ENCODE results near the gene LRFN2.

Gene LRFN2

GRCh38 chr6:40479706-40480105 lies 107.5 kb downstream of the LRFN2 start:
- DNase-seq (ENCODE audit: low read depth in 1 of 2, low spot score in 1 of 2) = no peak

GRCh38 chr6:40477246-40478126 lies 109.7 kb downstream of the LRFN2 start:
- no peak for DNase-seq (ENCODE audit: low read depth in 1 of 2, low spot score in 1 of 2)

- no peak for DNase-seq (ENCODE audit: low read depth in 1 of 2, low spot score in 1 of 2)
Observed at GRCh38 chr6:40476673-40477072, 110.5 kb downstream of the LRFN2 start.

GRCh38 chr6:40474937-40475336 lies 112.2 kb downstream of the LRFN2 start:
- DNase-seq (ENCODE audit: low read depth in 1 of 2, low spot score in 1 of 2) = no peak

- no peak for DNase-seq (ENCODE audit: low read depth in 1 of 2, low spot score in 1 of 2)
Observed at GRCh38 chr6:40473026-40473425, 114.1 kb downstream of the LRFN2 start.

GRCh38 chr6:40472353-40472752 lies 114.8 kb downstream of the LRFN2 start:
- no peak for DNase-seq (ENCODE audit: low read depth in 1 of 2, low spot score in 1 of 2)

- no peak for DNase-seq (ENCODE audit: low read depth in 1 of 2, low spot score in 1 of 2)
Observed at GRCh38 chr6:40471243-40471642, 115.9 kb downstream of the LRFN2 start.

- DNase-seq (ENCODE audit: low read depth in 1 of 2, low spot score in 1 of 2) = no peak
Observed at GRCh38 chr6:40469323-40469722, 117.8 kb downstream of the LRFN2 start.

- no peak for DNase-seq (ENCODE audit: low read depth in 1 of 2, low spot score in 1 of 2)
Observed at GRCh38 chr6:40466986-40467539, 120.1 kb downstream of the LRFN2 start.

- DNase-seq (ENCODE audit: low read depth in 1 of 2, low spot score in 1 of 2) = no peak
Observed at GRCh38 chr6:40461643-40462042, 125.5 kb downstream of the LRFN2 start.

- no peak for DNase-seq (ENCODE audit: low read depth in 1 of 2, low spot score in 1 of 2)
Observed at GRCh38 chr6:40460380-40460779, 126.8 kb downstream of the LRFN2 start.

GRCh38 chr6:40457261-40457660 lies 129.9 kb downstream of the LRFN2 start:
- no peak for DNase-seq (ENCODE audit: low read depth in 1 of 2, low spot score in 1 of 2)

- DNase-seq (ENCODE audit: low read depth in 1 of 2, low spot score in 1 of 2) = no peak
Observed at GRCh38 chr6:40456390-40457013, 130.7 kb downstream of the LRFN2 start.

GRCh38 chr6:40455686-40456389 lies 131.3 kb downstream of the LRFN2 start:
- no peak for DNase-seq (ENCODE audit: low read depth in 1 of 2, low spot score in 1 of 2)

GRCh38 chr6:40450483-40450882 lies 136.7 kb downstream of the LRFN2 start:
- no peak for DNase-seq (ENCODE audit: low read depth in 1 of 2, low spot score in 1 of 2)

- no peak for DNase-seq (ENCODE audit: low read depth in 1 of 2, low spot score in 1 of 2)
Observed at GRCh38 chr6:40444811-40445210, 142.4 kb downstream of the LRFN2 start.

GRCh38 chr6:40444312-40444711 lies 142.9 kb downstream of the LRFN2 start:
- no peak for DNase-seq (ENCODE audit: low read depth in 1 of 2, low spot score in 1 of 2)

- DNase-seq (ENCODE audit: low read depth in 1 of 2, low spot score in 1 of 2) = no peak
Observed at GRCh38 chr6:40443842-40444241, 143.3 kb downstream of the LRFN2 start.

- no peak for DNase-seq (ENCODE audit: low read depth in 1 of 2, low spot score in 1 of 2)
Observed at GRCh38 chr6:40442591-40442990, 144.6 kb downstream of the LRFN2 start.

- DNase-seq (ENCODE audit: low read depth in 1 of 2, low spot score in 1 of 2) = no peak
Observed at GRCh38 chr6:40441150-40441549, 146.0 kb downstream of the LRFN2 start.

GRCh38 chr6:40440053-40440452 lies 147.1 kb downstream of the LRFN2 start:
- no peak for DNase-seq (ENCODE audit: low read depth in 1 of 2, low spot score in 1 of 2)

All from stimulated activated CD4-positive, alpha-beta T cell treated with anti-CD3 and anti-CD28 coated beads, Interleukin-15, amount 100 ng/mL, for 1 hour (primary cell).